Natural killer cell (primary cell): ENCODE measurements around the gene IFT80. TPM values are rescaled to one million over a fixed set of nuclear protein-coding genes. Genes with fewer than 3 reads are reported as not detected.

ENCODE experiments used
- ATAC-seq, 3 donors: fragments of 150-1000 bp in 2 of 3; fragments of 200-7000 bp in 1 of 3; cut with Tn5 transposase; 1 replicate in 1 of 3; 2 replicates in 2 of 3; pipeline ENCODE4 v1.10.0; 2021; ENCODE audit warnings: mild to moderate bottlenecking in 2 of 3, moderate library complexity in 2 of 3
- DNase-seq, 2 donors: peaks; one replicate each; pipeline versions ENCODE4 v3.0.0 to v3.0.0-alpha.2; 2013 to 2021; ENCODE audit warnings: mixed read lengths in 1 of 2
- H3K27ac ChIP-seq: one replicate; pipeline ENCODE4 v1.5.1; 2013; ENCODE audit warnings: mild to moderate bottlenecking, low read length
- H3K27me3 ChIP-seq: one replicate; pipeline ENCODE4 v1.6.1; 2013; ENCODE audit warnings: low read length; ENCODE audit not compliant: control insufficient read depth, insufficient read depth
- H3K36me3 ChIP-seq: one replicate; pipeline ENCODE4 v1.6.1; 2013; ENCODE audit warnings: low read length; ENCODE audit not compliant: control insufficient read depth, insufficient read depth
- H3K4me1 ChIP-seq: one replicate; pipeline ENCODE4 v1.6.1; 2013; ENCODE audit warnings: low read length; ENCODE audit not compliant: control insufficient read depth, insufficient read depth
- H3K4me3 ChIP-seq: one replicate; pipeline ENCODE4 v1.5.1; 2013; ENCODE audit warnings: low read length
- H3K9me3 ChIP-seq: one replicate; pipeline ENCODE4 v1.6.1; 2013; ENCODE audit warnings: low read length; ENCODE audit not compliant: control insufficient read depth, insufficient read depth
- H3K27ac Mint-ChIP-seq, 2 donors: one replicate each; pipeline ENCODE4 v1.8.0; 2022; ENCODE audit warnings: mild to moderate bottlenecking in 2 of 2, mixed read lengths in 2 of 2, moderate library complexity in 1 of 2
- H3K27me3 Mint-ChIP-seq, 2 donors: one replicate each; pipeline ENCODE4 v1.8.0; 2022; ENCODE audit warnings: low read depth in 2 of 2, mixed read lengths in 2 of 2
- H3K36me3 Mint-ChIP-seq: one replicate; pipeline ENCODE4 v1.8.0; 2022; ENCODE audit warnings: mixed read lengths
- H3K4me1 Mint-ChIP-seq, 2 donors: one replicate each; pipeline ENCODE4 v1.8.0; 2022; ENCODE audit warnings: mixed read lengths in 2 of 2
- H3K4me3 Mint-ChIP-seq: one replicate; pipeline ENCODE4 v1.8.0; 2022; ENCODE audit warnings: mild to moderate bottlenecking, moderate library complexity, mixed read lengths
- H3K9me3 Mint-ChIP-seq, 2 donors: one replicate each; pipeline ENCODE4 v1.8.0; 2022; ENCODE audit warnings: mixed read lengths in 2 of 2
- CTCF ChIP-seq: fragments of 200-600 bp; IDR thresholded peaks from one replicate; pipeline ENCODE4 v1.8.0; 2022; ENCODE audit warnings: antibody characterized with exemption
- WGBS: methylation state at CpG from one replicate; pipeline ENCODE4 v1.1.7; 2013; ENCODE audit warnings: missing lambda C conversion rate; ENCODE audit not compliant: insufficient coverage; 5-methylcytosine and 5-hydroxymethylcytosine counted together
- intact Hi-C: fragments of 100-400 bp; cut with micrococcal nuclease; formaldehyde crosslinking; loops from one replicate; pipeline ENCODE4 v1.14.2; 2022
- total RNA-seq, 4 donors: library from RNA; stranded (reverse); fragments of 120-200 nt in 1 of 4; gene quantifications; one replicate each; pipeline versions ENCODE4 v1.2.3 to v1.2.4, GENCODE V29; 2013 to 2022

IFT80 gene
- total RNA-seq, 3 donors from 2014 or later (not counting 1 experiment from before 2014, with no cell fraction given) = 22.6 to 22.9 (median 22.9) TPM

GRCh38 chr3:160280836-160281235, 118.2 kb downstream of the IFT80 start:
- Histone ChIP-seq H3K36me3 (peaks cover 10% of the 10 kb centered on the region), H3K27me3 (no peaks in the 10 kb centered on the region), H3K27ac (no peak overlapping the region), H3K4me3 (no peak overlapping the region), H3K9me3 (no peaks in the 10 kb centered on the region), H3K4me1 (no peaks in the 10 kb centered on the region)
- Mint-ChIP-seq H3K9me3 (no peaks in the 10 kb centered on the region), H3K27ac (no peak overlapping the region), H3K27me3 (no peaks in the 10 kb centered on the region), H3K4me3 (no peak overlapping the region), H3K4me1 (no peaks in the 10 kb centered on the region), H3K36me3 (peaks cover 7% of the 10 kb centered on the region)
- WGBS = 96% methylated on average over 1 of the region's 1 CpG
- ATAC-seq (no peak), DNase-seq (no peak)
- no peak for TF ChIP-seq CTCF
- intact Hi-C loops = no loop called here

GRCh38 chr3:160279657-160280056, 119.4 kb downstream of the IFT80 start:
- H3K27me3 ChIP-seq = no peaks in the 10 kb centered on the region
- H3K36me3 Mint-ChIP-seq = peaks cover 7% of the 10 kb centered on the region
- no peak for TF ChIP-seq CTCF
- H3K27ac Mint-ChIP-seq = no peak overlapping the region
- H3K4me3 Mint-ChIP-seq = no peak overlapping the region
- ATAC-seq = no peak
- no peaks in the 10 kb centered on the region for H3K9me3 ChIP-seq
- H3K36me3 ChIP-seq = peaks cover 11% of the 10 kb centered on the region
- no peak overlapping the region for H3K4me3 ChIP-seq
- WGBS = no CpG with 5 or more reads among the region's 2 CpGs
- no peaks in the 10 kb centered on the region for H3K4me1 ChIP-seq
- DNase-seq = no peak
- intact Hi-C loops = no loop called here
- no peaks in the 10 kb centered on the region for H3K4me1 Mint-ChIP-seq
- H3K27me3 Mint-ChIP-seq = no peaks in the 10 kb centered on the region
- H3K27ac ChIP-seq = no peak overlapping the region
- H3K9me3 Mint-ChIP-seq = no peaks in the 10 kb centered on the region

DNA sequence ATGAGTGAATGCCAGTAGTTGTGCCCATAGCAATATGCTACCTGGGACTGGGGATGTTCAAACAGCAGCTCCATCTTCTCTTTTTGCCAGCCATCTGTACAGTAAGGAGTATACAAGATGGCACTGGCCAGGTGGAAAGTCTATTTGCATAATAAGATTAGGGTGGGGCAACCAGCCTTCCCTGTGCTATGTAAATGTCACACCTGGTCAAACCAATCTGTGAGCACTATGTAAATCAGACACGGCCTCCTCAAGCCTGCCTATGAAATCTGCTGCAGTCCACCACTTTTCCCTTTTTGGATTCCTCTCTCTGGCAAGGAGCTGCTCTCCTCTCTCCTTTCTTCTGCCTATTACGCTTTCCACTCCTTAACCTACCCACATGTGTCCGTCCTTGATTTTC, 120.8 kb downstream of the IFT80 start:
- H3K4me1 ChIP-seq = no peaks in the 10 kb centered on the region
- intact Hi-C loops = no loop called here
- DNase-seq (no peak), ATAC-seq (no peak)
- no peaks in the 10 kb centered on the region for H3K27me3 ChIP-seq
- 96% methylated on average over 3 of the region's 3 CpGs for WGBS
- Mint-ChIP-seq H3K27ac (no peak overlapping the region), H3K27me3 (no peaks in the 10 kb centered on the region), H3K9me3 (no peaks in the 10 kb centered on the region), H3K36me3 (peaks cover 7% of the 10 kb centered on the region), H3K4me1 (no peaks in the 10 kb centered on the region), H3K4me3 (no peak overlapping the region)
- TF ChIP-seq CTCF = no peak
- no peaks in the 10 kb centered on the region for H3K9me3 ChIP-seq
- no peak overlapping the region for H3K4me3 ChIP-seq
- H3K27ac ChIP-seq = no peak overlapping the region
- peaks cover 12% of the 10 kb centered on the region for H3K36me3 ChIP-seq

DNA sequence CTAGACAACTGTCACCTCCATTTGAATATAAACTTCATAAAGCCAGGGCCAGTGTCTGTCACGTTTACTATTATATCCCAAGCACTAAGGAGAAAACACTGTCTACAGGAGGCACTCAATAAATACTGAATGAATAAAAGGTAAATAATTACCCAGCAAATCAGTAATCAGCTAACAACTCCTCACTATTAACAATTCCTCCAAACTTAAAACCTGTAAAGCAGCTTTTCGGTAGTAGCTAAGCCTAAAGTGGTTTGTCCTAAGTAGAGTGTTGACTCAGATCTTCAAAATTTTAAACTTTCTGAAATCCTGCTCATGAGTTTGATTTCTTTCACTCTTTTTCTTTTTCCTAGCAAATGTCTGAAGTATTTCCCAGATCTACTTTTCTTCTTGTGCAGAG, 133.9 kb downstream of the IFT80 start:
- Histone ChIP-seq H3K27ac (no peak overlapping the region), H3K4me1 (no peaks in the 10 kb centered on the region), H3K9me3 (no peaks in the 10 kb centered on the region), H3K36me3 (peaks cover 3% of the 10 kb centered on the region), H3K4me3 (no peak overlapping the region), H3K27me3 (no peaks in the 10 kb centered on the region)
- Mint-ChIP-seq H3K36me3 (no peaks in the 10 kb centered on the region), H3K4me3 (no peak overlapping the region), H3K27me3 (no peaks in the 10 kb centered on the region), H3K9me3 (no peaks in the 10 kb centered on the region), H3K4me1 (peaks cover 0 to 7% of the 10 kb centered on the region in 2 donors), H3K27ac (no peak overlapping the region)
- 100% methylated on average over 1 of the region's 2 CpGs for WGBS
- TF ChIP-seq CTCF = no peak
- intact Hi-C loops = no loop called here
- DNase-seq = no peak
- ATAC-seq = no peak
